Endometrial microvascular endothelial cells (primary cell): ENCODE data around the gene DNAJB9. TPM values are rescaled to one million over a fixed set of nuclear protein-coding genes. Genes with fewer than 3 reads are reported as not detected.

Experiments used
- in situ Hi-C: cut with HindIII; loops from 2 replicates; pipeline ENCODE4 v1.10.0; 2017; ENCODE audit warnings: low sequenced_read_pairs, low pct_unique_long_range_greater_than_20kb; ENCODE audit errors: inconsistent ontology term
- total RNA-seq: library from RNA; depleted of rRNA; stranded (reverse); fragments of >200 nt; gene quantifications from one replicate; pipeline ENCODE4 v1.2.3, GENCODE V29; 2015; ENCODE audit errors: inconsistent ontology term

Gene DNAJB9
- total RNA-seq, 1 donor from 2014 or later: 50.4 TPM

DNA sequence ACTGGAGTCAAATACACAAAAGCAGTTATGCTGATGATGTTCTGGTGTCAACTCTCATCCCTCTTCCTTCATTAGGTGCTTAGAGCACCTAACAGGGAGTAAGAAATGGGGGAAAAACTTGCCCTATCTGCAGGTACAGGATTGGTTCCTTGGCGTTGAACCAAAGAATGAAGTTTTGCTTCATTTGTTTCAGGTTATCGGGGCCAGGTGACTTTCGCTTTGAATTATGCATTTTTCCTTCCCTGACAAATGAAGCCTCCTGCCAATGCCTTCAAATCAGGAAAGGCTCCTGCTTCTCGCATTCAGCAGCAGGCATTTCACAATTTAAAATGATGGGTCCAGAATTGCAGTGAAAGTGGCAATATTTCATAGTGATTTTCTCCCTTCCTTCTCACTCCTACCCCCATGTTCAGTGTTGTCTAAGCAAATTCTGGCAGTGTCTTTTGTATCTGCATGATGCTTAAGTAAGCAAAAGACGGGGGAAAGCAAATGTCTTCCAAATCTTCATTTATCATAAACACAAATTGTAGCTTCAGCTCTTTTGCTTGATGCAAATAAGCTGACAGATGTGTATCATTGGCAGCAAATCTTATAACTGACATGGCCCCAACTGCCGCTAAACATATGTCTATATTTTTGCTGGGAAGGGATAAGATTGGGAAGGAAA, 29.4 kb downstream of the DNAJB9 start:
- in situ Hi-C loops: no loop called here

- in situ Hi-C loops: no loop called here
Measured at GRCh38 chr7:108600399-108600798, 30.7 kb downstream of the DNAJB9 start.

DNA sequence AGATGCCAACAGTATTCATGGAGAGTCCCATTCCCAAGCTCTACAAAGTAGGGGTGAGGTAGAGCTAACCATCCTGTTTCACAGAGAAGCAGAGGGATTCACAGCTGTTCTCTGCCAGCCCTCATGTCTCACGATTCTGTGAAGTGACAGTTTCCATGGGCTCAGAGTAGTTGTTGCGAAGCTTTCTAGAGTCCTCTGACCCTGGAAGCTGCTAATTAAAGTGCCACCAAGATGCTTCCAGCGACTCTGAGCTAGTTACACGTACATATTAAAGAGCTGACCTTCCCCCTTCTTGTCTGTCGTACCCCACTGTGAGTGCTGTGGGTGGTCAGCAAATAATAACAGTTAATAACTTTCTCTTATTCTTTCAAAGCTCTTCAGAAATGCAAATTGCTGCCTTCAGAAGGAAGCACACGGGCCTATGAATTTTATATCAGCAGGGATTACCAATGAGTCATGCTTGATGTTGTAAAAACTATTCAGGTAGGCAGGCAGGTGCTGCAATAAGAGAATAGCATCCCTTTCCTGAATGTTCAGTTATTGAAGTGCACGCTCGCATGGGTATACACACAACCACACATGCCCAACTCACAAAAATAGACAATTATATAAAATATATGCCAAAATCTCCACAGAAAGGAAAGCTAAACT, 34.1 kb downstream of the DNAJB9 start:
- in situ Hi-C loops: no loop called here

DNA sequence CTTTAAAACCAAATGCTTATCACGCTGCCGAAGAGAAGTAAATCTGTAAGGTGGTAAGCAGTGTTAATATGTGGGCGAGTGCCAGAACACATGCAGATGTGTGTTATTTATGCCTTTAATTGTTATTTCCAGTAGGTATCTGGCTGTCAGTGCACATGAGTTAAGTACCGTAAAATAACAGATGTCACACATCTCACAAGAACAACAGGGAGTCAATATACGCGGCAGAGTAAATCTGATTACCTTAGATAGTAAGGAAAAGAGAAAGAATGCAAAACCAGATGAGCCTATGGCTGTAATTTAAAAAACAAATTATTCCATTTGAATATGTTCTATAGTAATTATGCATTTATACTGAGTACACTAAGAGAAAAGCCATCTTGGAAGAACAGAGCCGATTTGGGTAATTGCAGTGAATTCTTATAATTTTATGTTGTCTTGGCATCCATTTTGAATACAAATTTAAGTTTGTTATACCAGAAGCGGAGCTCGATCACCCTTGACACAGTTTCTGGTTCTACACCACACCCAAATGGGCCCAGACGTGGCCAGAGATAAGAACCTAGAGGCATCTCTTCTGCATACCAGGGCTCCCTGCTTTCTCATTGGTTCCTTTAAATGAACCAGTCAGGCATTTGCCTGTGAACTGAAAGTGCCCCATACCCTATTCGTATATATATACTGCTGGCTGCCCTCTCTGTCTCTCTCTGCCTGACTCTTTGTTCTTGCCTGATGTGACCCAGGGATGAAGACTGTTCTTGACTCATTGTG, 34.8 kb downstream of the DNAJB9 start:
- in situ Hi-C loops: no loop called here

GRCh38 chr7:108605559-108606201, 36.0 kb downstream of the DNAJB9 start:
- in situ Hi-C loops: no loop called here

DNA sequence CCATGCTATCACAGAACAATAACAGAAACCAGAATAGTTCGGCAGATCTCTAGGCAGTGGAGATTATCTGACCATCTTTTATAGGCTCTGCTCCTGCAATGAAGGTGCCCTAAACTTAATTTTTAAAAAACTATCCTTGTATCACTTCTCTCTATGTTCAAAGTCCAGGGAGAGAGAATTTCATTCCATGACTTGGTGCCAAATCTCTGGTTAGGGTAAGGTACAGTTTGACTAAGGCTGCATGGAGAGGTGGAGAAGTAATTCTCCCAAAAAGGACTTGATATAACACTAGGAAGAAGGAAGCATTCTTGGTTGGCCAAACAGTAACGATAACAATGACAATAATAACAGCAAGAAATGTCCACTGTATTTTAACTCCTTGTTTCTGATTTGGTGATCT, 40.0 kb downstream of the DNAJB9 start:
- in situ Hi-C loops: no loop called here

- in situ Hi-C loops: no loop called here
Measured at GRCh38 chr7:108611268-108611667, 41.6 kb downstream of the DNAJB9 start.

DNA sequence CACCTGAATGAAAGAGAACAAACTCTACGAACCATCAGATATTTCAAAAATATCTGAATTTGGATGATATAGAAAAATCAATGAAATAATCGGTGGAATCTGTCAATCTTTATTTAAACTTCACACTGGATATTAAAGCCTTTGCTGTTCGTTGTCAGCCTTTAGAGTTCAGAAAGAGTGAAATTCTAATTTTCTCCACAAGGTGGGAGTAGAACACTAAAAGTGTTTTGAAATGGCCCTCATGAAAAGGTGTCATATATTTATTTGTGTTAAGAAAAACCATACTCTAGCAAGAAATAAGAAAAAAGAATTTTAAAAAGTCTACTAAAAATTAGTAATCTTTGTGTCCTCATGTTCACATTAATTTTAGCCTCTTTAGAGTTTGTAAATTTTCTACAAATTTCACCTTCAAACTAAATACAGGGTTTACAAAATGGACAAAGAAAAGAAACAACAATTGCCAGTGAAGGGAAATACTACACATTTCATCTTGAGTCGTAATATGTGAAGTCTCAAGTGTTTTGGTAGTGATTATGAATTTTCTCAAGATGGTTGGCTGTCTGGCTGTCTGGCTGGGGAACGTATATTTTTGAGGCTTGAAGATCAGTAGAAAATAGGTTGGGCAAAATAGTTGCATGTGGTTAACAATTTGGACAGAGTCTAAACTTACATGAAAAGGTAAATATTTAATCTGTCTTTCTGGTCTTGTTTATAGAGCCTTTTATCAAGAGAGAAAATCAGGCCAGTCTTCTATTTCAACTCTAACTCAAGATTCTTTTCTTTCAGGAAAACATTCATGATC, 43.7 kb downstream of the DNAJB9 start:
- in situ Hi-C loops: no loop called here

- in situ Hi-C loops: no loop called here
Measured at GRCh38 chr7:108613949-108614381, 44.3 kb downstream of the DNAJB9 start.

GRCh38 chr7:108614896-108615295, 45.2 kb downstream of the DNAJB9 start:
- in situ Hi-C loops: no loop called here

- in situ Hi-C loops: no loop called here
Measured at GRCh38 chr7:108618056-108618455, 48.4 kb downstream of the DNAJB9 start.

DNA sequence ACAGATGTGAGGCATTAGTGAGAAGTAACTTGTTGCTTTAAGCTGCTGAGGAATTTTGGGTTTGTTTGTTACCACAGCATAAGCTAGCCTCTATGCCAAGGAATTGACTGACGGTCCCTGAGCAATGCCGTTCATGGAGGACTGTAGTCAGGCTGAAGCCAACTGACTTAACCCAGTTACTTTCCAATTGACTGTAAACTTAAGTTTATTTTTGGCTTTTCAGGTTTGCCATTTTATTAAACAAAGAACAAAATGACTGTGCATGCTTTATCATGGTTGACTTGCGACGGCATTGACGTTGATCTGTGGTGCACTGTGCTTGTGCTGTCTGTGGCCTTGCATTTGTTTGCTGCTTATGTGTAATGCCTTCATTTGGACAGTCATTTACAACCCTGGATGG, 53.5 kb downstream of the DNAJB9 start:
- in situ Hi-C loops: no loop called here

Other genes with a start within 250 kb of the DNAJB9 start
- gene NRCAM, start 113.4 kb upstream of the DNAJB9 start, total RNA-seq: 61.3 TPM
- gene PNPLA8, start 43.7 kb upstream of the DNAJB9 start, total RNA-seq: 30.9 TPM
- 20.1 TPM for gene THAP5, start 168 bp upstream of the DNAJB9 start, total RNA-seq